NT2/D1 (cell line): ENCODE measurements around the gene PLAAT5.
A peak's percentile ranks its signal among the peaks of the same experiment; 100 is the strongest.

Experiments
- DNase-seq: peaks from one replicate; pipeline ENCODE4 v3.0.0-alpha.2; 2011; ENCODE audit warnings: low read depth, low spot score
- H3K27me3 ChIP-seq: 2 replicates; pipeline ENCODE4 v1.6.0; 2011; ENCODE audit warnings: mild to moderate bottlenecking; ENCODE audit not compliant: insufficient read length, insufficient read depth
- H3K36me3 ChIP-seq: 2 replicates; pipeline ENCODE4 v1.6.1; 2011; ENCODE audit warnings: mild to moderate bottlenecking, low read length, mixed read lengths; ENCODE audit not compliant: insufficient read depth, insufficient read length
- H3K4me1 ChIP-seq: 2 replicates; pipeline ENCODE4 v1.5.1; 2011; ENCODE audit not compliant: insufficient read depth, insufficient read length
- H3K4me3 ChIP-seq: 2 replicates; pipeline ENCODE4 v1.5.1; 2011; ENCODE audit warnings: low read depth; ENCODE audit not compliant: insufficient read length
- H3K9ac ChIP-seq: 2 replicates; pipeline ENCODE4 v1.6.0; 2011; ENCODE audit warnings: low read depth; ENCODE audit not compliant: insufficient read length
- H3K9me3 ChIP-seq: 2 replicates; pipeline ENCODE4 v1.5.1; 2011; ENCODE audit warnings: mild to moderate bottlenecking, low read length; ENCODE audit not compliant: insufficient read depth
- SUZ12 ChIP-seq: IDR thresholded peaks from 2 replicates; pipeline ENCODE4 v1.6.1; 2011; ENCODE audit not compliant: insufficient read length, insufficient read depth; ENCODE audit errors: extremely low read depth
- YY1 ChIP-seq: IDR thresholded peaks from 2 replicates; pipeline ENCODE4 v1.6.1; 2011; ENCODE audit not compliant: insufficient read length, insufficient read depth
- ZNF274 ChIP-seq: IDR thresholded peaks from 2 replicates; pipeline ENCODE4 v1.6.1; 2011; ENCODE audit warnings: mild to moderate bottlenecking, low read depth, low read length

Gene PLAAT5

GRCh38 chr11:63510360-63511047, 19.5 kb upstream of the PLAAT5 start:
- Histone ChIP-seq H3K36me3 (no peaks in the 10 kb centered on the region), H3K9me3 (no peaks in the 10 kb centered on the region), H3K4me1 (peaks cover 32% of the 10 kb centered on the region), H3K27me3 (peaks cover 3% of the 10 kb centered on the region), H3K4me3 (no peak overlapping the region), H3K9ac (peak overlapping the region; percentile 6)
- DNase-seq = no peak
- TF ChIP-seq YY1 (no peak), SUZ12 (no peak), ZNF274 (no peak)

GRCh38 chr11:63508745-63509144, 17.8 kb upstream of the PLAAT5 start:
- Histone ChIP-seq H3K27me3 (peaks cover 3% of the 10 kb centered on the region), H3K9me3 (peaks cover 9% of the 10 kb centered on the region), H3K36me3 (no peaks in the 10 kb centered on the region), H3K9ac (no peak overlapping the region), H3K4me1 (peaks cover 38% of the 10 kb centered on the region), H3K4me3 (no peak overlapping the region)
- DNase-seq = no peak
- TF ChIP-seq YY1 = no peak
- TF ChIP-seq ZNF274 = no peak
- TF ChIP-seq SUZ12 = no peak

- TF ChIP-seq ZNF274 (no peak), YY1 (no peak), SUZ12 (no peak)
- peaks cover 41% of the 10 kb centered on the region for H3K4me1 ChIP-seq
- H3K9me3 ChIP-seq = peaks cover 16% of the 10 kb centered on the region
- H3K27me3 ChIP-seq = peaks cover 3% of the 10 kb centered on the region
- DNase-seq = no peak
- no peak overlapping the region for H3K9ac ChIP-seq
- no peak overlapping the region for H3K4me3 ChIP-seq
- no peaks in the 10 kb centered on the region for H3K36me3 ChIP-seq
These were observed 17.0 kb upstream of the PLAAT5 start for GRCh38 chr11:63508009-63508408.

GRCh38 chr11:63507511-63507910, 16.5 kb upstream of the PLAAT5 start:
- no peak overlapping the region for H3K4me3 ChIP-seq
- H3K36me3 ChIP-seq = no peaks in the 10 kb centered on the region
- peaks cover 41% of the 10 kb centered on the region for H3K4me1 ChIP-seq
- peaks cover 21% of the 10 kb centered on the region for H3K9me3 ChIP-seq
- no peak for DNase-seq
- TF ChIP-seq ZNF274 (no peak), SUZ12 (no peak), YY1 (no peak)
- H3K27me3 ChIP-seq = peaks cover 3% of the 10 kb centered on the region
- H3K9ac ChIP-seq = no peak overlapping the region

DNA sequence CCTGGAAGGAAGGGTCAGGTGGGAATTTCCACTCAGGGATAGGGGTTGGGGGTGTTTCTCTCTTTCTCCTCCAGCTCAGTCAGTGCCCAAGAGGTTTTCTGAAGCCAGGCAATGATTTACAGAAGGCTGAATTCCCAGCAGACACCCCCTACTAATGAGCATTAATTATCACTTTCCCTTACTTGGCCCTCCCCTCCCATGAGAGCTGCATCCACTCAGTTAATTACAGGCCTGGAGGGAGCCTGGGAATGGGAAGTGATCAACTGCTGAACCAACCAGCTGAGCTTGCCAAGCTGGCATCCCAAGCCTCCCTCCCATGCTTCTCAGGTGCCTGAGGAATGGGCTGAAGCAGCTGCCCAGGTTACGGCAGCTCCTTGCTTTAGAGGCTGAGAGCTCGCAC, 15.9 kb upstream of the PLAAT5 start:
- TF ChIP-seq ZNF274 (no peak), SUZ12 (no peak), YY1 (no peak)
- H3K27me3 ChIP-seq = peaks cover 3% of the 10 kb centered on the region
- H3K36me3 ChIP-seq = no peaks in the 10 kb centered on the region
- H3K4me1 ChIP-seq = peaks cover 41% of the 10 kb centered on the region
- no peak overlapping the region for H3K9ac ChIP-seq
- H3K4me3 ChIP-seq = no peak overlapping the region
- peaks cover 25% of the 10 kb centered on the region for H3K9me3 ChIP-seq
- no peak for DNase-seq

- peaks cover 3% of the 10 kb centered on the region for H3K27me3 ChIP-seq
- TF ChIP-seq ZNF274 (no peak), YY1 (no peak), SUZ12 (no peak)
- peak within 1 kb of the TSS; percentile 26 for H3K9ac ChIP-seq
- DNase-seq = no peak
- peaks cover 33% of the 10 kb centered on the region for H3K4me1 ChIP-seq
- peaks cover 30% of the 10 kb centered on the region for H3K9me3 ChIP-seq
- H3K4me3 ChIP-seq = no peak within 1 kb of the TSS
- no peaks in the 10 kb centered on the region for H3K36me3 ChIP-seq
These were observed 15.0 kb upstream of the PLAAT5 start, which contains the start of gene LGALS12 for GRCh38 chr11:63505857-63506528. Gene LGALS12, plus strand, starts transcription at chr11:63506084. Its CDS starts 375 bp downstream, at chr11:63506459.

DNA sequence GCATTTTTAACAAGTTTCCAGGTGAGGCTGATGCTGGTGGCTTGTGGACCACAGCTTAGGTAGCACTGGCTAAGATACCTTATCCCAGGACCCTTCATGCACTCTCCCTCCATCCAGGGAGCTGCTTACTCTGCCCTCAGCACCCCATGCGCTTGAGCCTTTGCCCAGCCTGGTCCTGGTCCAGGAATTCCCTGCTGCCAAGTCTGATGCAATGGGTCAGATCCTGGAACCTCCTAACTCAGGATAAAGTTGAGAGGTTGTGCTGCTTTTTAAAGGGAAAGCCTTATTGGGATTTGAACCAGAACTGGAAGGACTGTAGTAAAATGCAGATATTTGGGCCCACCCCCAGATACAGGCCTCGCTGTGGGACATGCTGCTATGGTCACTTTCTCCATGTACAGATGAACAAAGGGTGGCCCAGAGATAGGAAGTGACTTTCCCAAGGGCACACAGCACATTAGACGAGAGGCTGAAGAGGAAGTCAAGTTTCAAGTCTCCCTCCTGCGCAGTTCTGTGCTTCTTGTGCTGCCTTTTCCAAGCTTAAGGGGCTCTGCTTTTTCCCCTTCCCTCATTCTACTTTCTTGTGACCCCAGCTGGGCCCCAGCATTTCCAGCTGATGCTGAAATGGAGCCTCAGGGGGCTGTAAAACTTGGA, 14.1 kb upstream of the PLAAT5 start:
- no peaks in the 10 kb centered on the region for H3K36me3 ChIP-seq
- no peak for DNase-seq
- peaks cover 3% of the 10 kb centered on the region for H3K27me3 ChIP-seq
- H3K9ac ChIP-seq = peak overlapping the region; percentile 3
- peaks cover 39% of the 10 kb centered on the region for H3K9me3 ChIP-seq
- H3K4me1 ChIP-seq = peaks cover 26% of the 10 kb centered on the region
- TF ChIP-seq ZNF274 (no peak), YY1 (no peak), SUZ12 (no peak)
- H3K4me3 ChIP-seq = no peak overlapping the region
